Endodermal cell (in vitro differentiated cells): ENCODE data around the gene ANXA4. TPM values are rescaled to one million over a fixed set of nuclear protein-coding genes. Genes with fewer than 3 reads are reported as not detected.

Experiments
- DNase-seq: peaks from one replicate; pipeline ENCODE4 v3.0.0-alpha.2; 2017
- H3K27ac ChIP-seq: 2 replicates; pipeline ENCODE4 v1.5.1; 2013; ENCODE audit warnings: mild to moderate bottlenecking, low read depth, low read length, moderate library complexity
- H3K27me3 ChIP-seq: 2 replicates; pipeline ENCODE4 v1.6.1; 2013; ENCODE audit warnings: mild to moderate bottlenecking, low read length, moderate library complexity; ENCODE audit not compliant: insufficient read depth, control insufficient read depth, poor library complexity, severe bottlenecking
- H3K36me3 ChIP-seq: 2 replicates; pipeline ENCODE4 v1.7.0; 2013; ENCODE audit warnings: mild to moderate bottlenecking, low read length, moderate library complexity; ENCODE audit not compliant: control insufficient read depth, insufficient read depth
- H3K4me1 ChIP-seq: one replicate; pipeline ENCODE4 v1.7.0; 2013; ENCODE audit warnings: low read length; ENCODE audit not compliant: control insufficient read depth, insufficient read depth
- H3K4me3 ChIP-seq: 2 replicates; pipeline ENCODE4 v1.5.1; 2013; ENCODE audit warnings: mild to moderate bottlenecking, low read length, moderate library complexity
- H3K9ac ChIP-seq: 2 replicates; pipeline ENCODE4 v1.6.1; 2013; ENCODE audit warnings: mild to moderate bottlenecking, low read length, moderate library complexity; ENCODE audit not compliant: poor library complexity, severe bottlenecking; ENCODE audit errors: extremely low read depth
- H3K9me3 ChIP-seq: 2 replicates; pipeline ENCODE4 v1.6.1; 2013; ENCODE audit warnings: mild to moderate bottlenecking, low read length, moderate library complexity; ENCODE audit not compliant: control insufficient read depth
- H3K27ac Mint-ChIP-seq: 2 replicates; pipeline ENCODE4 v1.8.0; 2020; ENCODE audit warnings: mixed read lengths
- H3K27me3 Mint-ChIP-seq: 2 replicates; pipeline ENCODE4 v1.8.0; 2021; ENCODE audit warnings: mild to moderate bottlenecking, mixed read lengths; ENCODE audit not compliant: insufficient read depth
- H3K36me3 Mint-ChIP-seq: 2 replicates; pipeline ENCODE4 v1.8.0; 2020; ENCODE audit warnings: low read depth, mixed read lengths
- H3K4me1 Mint-ChIP-seq: 2 replicates; pipeline ENCODE4 v1.8.0; 2020; ENCODE audit warnings: mixed read lengths
- H3K4me3 Mint-ChIP-seq: 2 replicates; pipeline ENCODE4 v1.8.0; 2020; ENCODE audit warnings: mild to moderate bottlenecking, moderate library complexity, mixed read lengths
- H3K9me3 Mint-ChIP-seq: 2 replicates; pipeline ENCODE4 v1.8.0; 2020; ENCODE audit warnings: mild to moderate bottlenecking, mixed read lengths
- CTCF ChIP-seq: fragments of 200-600 bp; sonication (generic); conservative IDR thresholded peaks from 2 replicates; pipeline ENCODE4 v1.5.0; 2021; ENCODE audit warnings: antibody characterized with exemption, mild to moderate bottlenecking
- WGBS, 2 experiments: methylation state at CpG; one replicate each; pipeline versions ENCODE4 v1.1.5 to v1.1.7; 2013; ENCODE audit warnings: missing lambda C conversion rate in 2 of 2, mixed read lengths in 1 of 2; ENCODE audit not compliant: insufficient coverage in 1 of 2, insufficient read length in 1 of 2; 5-methylcytosine and 5-hydroxymethylcytosine counted together
- total RNA-seq, 2 donors: library from RNA; stranded (reverse); fragmentation: NEBNext Ultra II Directional in 1 of 2; extraction: Animal tissue kit (Norgen Biotek cat#: 25700) in 1 of 2; gene quantifications; 2 replicates in 1 of 2; 3 replicates in 1 of 2; pipeline ENCODE4 v1.2.1, GENCODE V29; 2021

The ANXA4 gene
- total RNA-seq, 2 donors from 2014 or later: 18.0 to 21.4 TPM

DNA sequence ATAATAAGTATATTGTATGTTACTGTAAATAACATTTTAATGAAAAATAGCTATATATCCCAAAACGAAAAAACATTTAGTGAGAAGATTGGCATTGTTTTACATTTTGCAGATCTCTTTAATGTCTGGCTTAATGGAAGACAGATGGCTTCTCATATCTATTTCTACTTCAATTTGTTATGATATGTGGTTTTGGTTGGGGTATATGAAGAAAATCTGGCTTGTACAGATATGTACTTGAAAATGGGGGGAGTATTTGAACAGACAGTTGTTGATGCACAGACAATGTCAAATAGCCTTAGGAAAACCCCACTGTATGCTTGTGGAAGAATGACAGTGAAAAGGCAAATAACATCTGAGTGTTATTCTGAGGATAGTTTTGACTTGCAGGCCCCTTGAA is 64.0 kb downstream of the ANXA4 start:
- H3K4me1 Mint-ChIP-seq: peaks cover 3% of the 10 kb centered on the region
- DNase-seq: no peak
- Histone ChIP-seq H3K9ac (no peak overlapping the region), H3K27me3 (no peaks in the 10 kb centered on the region), H3K9me3 (no peaks in the 10 kb centered on the region), H3K27ac (no peak overlapping the region), H3K4me1 (peaks cover 3% of the 10 kb centered on the region), H3K4me3 (no peak overlapping the region), H3K36me3 (no peaks in the 10 kb centered on the region)
- no peak overlapping the region for H3K4me3 Mint-ChIP-seq
- TF ChIP-seq CTCF: no peak
- H3K27ac Mint-ChIP-seq: no peak overlapping the region
- no peaks in the 10 kb centered on the region for H3K27me3 Mint-ChIP-seq
- peaks cover 14% of the 10 kb centered on the region for H3K36me3 Mint-ChIP-seq
- WGBS, 2 experiments: 100% methylated on average over 1 of the region's 1 CpG; no CpG with 5 or more reads in 1 of the 2 experiments
- no peaks in the 10 kb centered on the region for H3K9me3 Mint-ChIP-seq

- Mint-ChIP-seq H3K9me3 (no peaks in the 10 kb centered on the region), H3K36me3 (peaks cover 16% of the 10 kb centered on the region), H3K27me3 (no peaks in the 10 kb centered on the region), H3K4me3 (no peak overlapping the region), H3K27ac (no peak overlapping the region), H3K4me1 (no peaks in the 10 kb centered on the region)
- no peak for TF ChIP-seq CTCF
- no peaks in the 10 kb centered on the region for H3K4me1 ChIP-seq
- no peak overlapping the region for H3K27ac ChIP-seq
- no peak overlapping the region for H3K4me3 ChIP-seq
- WGBS, 2 experiments: 94 to 95% methylated on average over 16 of the region's 16 CpGs
- H3K27me3 ChIP-seq: no peaks in the 10 kb centered on the region
- DNase-seq: no peak
- no peaks in the 10 kb centered on the region for H3K36me3 ChIP-seq
- H3K9ac ChIP-seq: no peak overlapping the region
- no peaks in the 10 kb centered on the region for H3K9me3 ChIP-seq
These were observed 66.0 kb downstream of the ANXA4 start for GRCh38 chr2:69807821-69808540.

- H3K27ac ChIP-seq: no peak overlapping the region
- H3K27me3 Mint-ChIP-seq: no peaks in the 10 kb centered on the region
- H3K36me3 ChIP-seq: no peaks in the 10 kb centered on the region
- H3K36me3 Mint-ChIP-seq: peaks cover 10% of the 10 kb centered on the region
- H3K9me3 ChIP-seq: no peaks in the 10 kb centered on the region
- no peaks in the 10 kb centered on the region for H3K27me3 ChIP-seq
- H3K4me3 ChIP-seq: no peak overlapping the region
- H3K4me1 Mint-ChIP-seq: peaks cover 4% of the 10 kb centered on the region
- WGBS, 2 experiments: 93 to 100% methylated on average over 6 of the region's 6 CpGs
- no peak for TF ChIP-seq CTCF
- no peak overlapping the region for H3K9ac ChIP-seq
- no peak overlapping the region for H3K4me3 Mint-ChIP-seq
- H3K27ac Mint-ChIP-seq: no peak overlapping the region
- H3K9me3 Mint-ChIP-seq: no peaks in the 10 kb centered on the region
- no peaks in the 10 kb centered on the region for H3K4me1 ChIP-seq
- no peak for DNase-seq
These were observed 68.6 kb downstream of the ANXA4 start for GRCh38 chr2:69810550-69810949.
